ENCODE results near the gene PRKCA.

The PRKCA gene

GRCh38 chr17:66748578-66748977 is 446.2 kb downstream of the PRKCA start:
- Histone ChIP-seq H3K9ac (ENCODE audit: insufficient read length, low read depth) (no peak overlapping the region), H3K4me1 (ENCODE audit: insufficient read depth, insufficient read length) (peaks cover 4% of the 10 kb centered on the region), H3K9me3 (ENCODE audit: insufficient read depth, low read length) (no peaks in the 10 kb centered on the region), H3K27me3 (ENCODE audit: insufficient read depth, insufficient read length) (no peaks in the 10 kb centered on the region), H3K4me3 (ENCODE audit: insufficient read length, low read depth) (no peak overlapping the region), H3K36me3 (ENCODE audit: insufficient read depth, insufficient read length, low read length) (no peaks in the 10 kb centered on the region)
- no peak for TF ChIP-seq ZNF274 (IDR thresholded peaks at IDR 0.05; ENCODE audit: low read depth, low read length)
- TF ChIP-seq SUZ12 (IDR thresholded peaks at IDR 0.05; ENCODE audit: extremely low read depth, insufficient read depth, insufficient read length), result no peak
- no peak for TF ChIP-seq YY1 (IDR thresholded peaks at IDR 0.05; ENCODE audit: insufficient read depth, insufficient read length)
- DNase-seq (ENCODE audit: low read depth, low spot score), result no peak

DNA sequence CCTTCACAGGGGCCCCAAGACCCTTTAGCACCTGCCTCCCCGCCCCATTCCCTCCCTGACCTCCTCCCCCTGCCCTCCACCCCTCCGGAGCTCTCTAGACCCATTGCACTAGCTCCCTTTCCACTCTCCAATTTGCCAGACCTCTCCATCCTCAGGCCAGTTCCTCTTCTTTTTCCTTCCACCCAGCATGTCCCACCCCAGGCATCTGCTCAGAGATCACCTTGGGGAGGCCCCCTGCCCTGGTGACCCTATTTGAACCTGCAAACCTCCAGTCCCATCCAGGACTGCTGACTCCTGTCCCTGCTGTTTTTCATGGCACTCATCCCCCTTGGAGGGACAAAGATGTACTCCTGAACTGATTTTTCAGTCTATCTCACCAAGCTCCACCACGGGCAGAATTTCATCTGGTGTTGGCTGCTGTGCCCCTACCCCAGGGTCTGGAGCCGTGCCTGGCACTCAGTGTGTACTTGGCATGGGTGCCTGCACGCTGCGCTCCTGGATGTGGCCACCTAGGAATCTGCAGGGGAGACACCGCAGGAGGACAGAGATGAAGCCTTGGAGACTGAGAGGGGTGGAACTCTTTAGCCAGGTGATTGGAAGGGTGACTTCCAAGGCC is 446.9 kb downstream of the PRKCA start:
- DNase-seq (ENCODE audit: low read depth, low spot score), result no peak
- no peak overlapping the region for H3K4me3 ChIP-seq (ENCODE audit: insufficient read length, low read depth)
- H3K27me3 ChIP-seq (ENCODE audit: insufficient read depth, insufficient read length), result no peaks in the 10 kb centered on the region
- no peak overlapping the region for H3K9ac ChIP-seq (ENCODE audit: insufficient read length, low read depth)
- H3K36me3 ChIP-seq (ENCODE audit: insufficient read depth, insufficient read length, low read length), result no peaks in the 10 kb centered on the region
- H3K9me3 ChIP-seq (ENCODE audit: insufficient read depth, low read length), result no peaks in the 10 kb centered on the region
- H3K4me1 ChIP-seq (ENCODE audit: insufficient read depth, insufficient read length), result peaks cover 4% of the 10 kb centered on the region
- TF ChIP-seq SUZ12 (IDR thresholded peaks at IDR 0.05; ENCODE audit: extremely low read depth, insufficient read depth, insufficient read length), result no peak
- no peak for TF ChIP-seq ZNF274 (IDR thresholded peaks at IDR 0.05; ENCODE audit: low read depth, low read length)
- TF ChIP-seq YY1 (IDR thresholded peaks at IDR 0.05; ENCODE audit: insufficient read depth, insufficient read length), result no peak

DNA sequence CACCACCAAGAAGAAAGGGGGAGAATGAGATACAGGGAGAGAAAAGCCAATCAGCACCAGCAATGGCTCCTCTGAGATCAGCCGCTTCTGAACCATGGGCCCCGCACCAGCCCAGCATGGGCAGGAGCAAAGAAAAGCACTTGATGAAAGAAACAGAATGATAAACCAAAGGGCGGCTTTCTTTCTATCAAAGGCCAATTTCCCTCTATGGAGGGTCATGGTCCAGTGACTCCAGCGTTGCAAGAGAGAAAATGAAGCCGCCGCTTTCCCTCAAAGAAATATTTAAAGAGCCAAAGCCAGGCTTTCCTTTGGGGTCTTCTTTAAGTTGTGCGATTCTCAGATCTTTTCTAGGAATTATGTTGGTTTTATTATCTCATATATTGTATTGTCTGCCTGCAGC is 447.7 kb downstream of the PRKCA start:
- TF ChIP-seq SUZ12 (IDR thresholded peaks at IDR 0.05; ENCODE audit: extremely low read depth, insufficient read depth, insufficient read length), result no peak
- no peak for TF ChIP-seq ZNF274 (IDR thresholded peaks at IDR 0.05; ENCODE audit: low read depth, low read length)
- TF ChIP-seq YY1 (IDR thresholded peaks at IDR 0.05; ENCODE audit: insufficient read depth, insufficient read length), result no peak
- Histone ChIP-seq H3K9ac (ENCODE audit: insufficient read length, low read depth) (no peak overlapping the region), H3K9me3 (ENCODE audit: insufficient read depth, low read length) (no peaks in the 10 kb centered on the region), H3K4me1 (ENCODE audit: insufficient read depth, insufficient read length) (peaks cover 4% of the 10 kb centered on the region), H3K27me3 (ENCODE audit: insufficient read depth, insufficient read length) (no peaks in the 10 kb centered on the region), H3K4me3 (ENCODE audit: insufficient read length, low read depth) (no peak overlapping the region), H3K36me3 (ENCODE audit: insufficient read depth, insufficient read length, low read length) (no peaks in the 10 kb centered on the region)
- no peak for DNase-seq (ENCODE audit: low read depth, low spot score)

DNA sequence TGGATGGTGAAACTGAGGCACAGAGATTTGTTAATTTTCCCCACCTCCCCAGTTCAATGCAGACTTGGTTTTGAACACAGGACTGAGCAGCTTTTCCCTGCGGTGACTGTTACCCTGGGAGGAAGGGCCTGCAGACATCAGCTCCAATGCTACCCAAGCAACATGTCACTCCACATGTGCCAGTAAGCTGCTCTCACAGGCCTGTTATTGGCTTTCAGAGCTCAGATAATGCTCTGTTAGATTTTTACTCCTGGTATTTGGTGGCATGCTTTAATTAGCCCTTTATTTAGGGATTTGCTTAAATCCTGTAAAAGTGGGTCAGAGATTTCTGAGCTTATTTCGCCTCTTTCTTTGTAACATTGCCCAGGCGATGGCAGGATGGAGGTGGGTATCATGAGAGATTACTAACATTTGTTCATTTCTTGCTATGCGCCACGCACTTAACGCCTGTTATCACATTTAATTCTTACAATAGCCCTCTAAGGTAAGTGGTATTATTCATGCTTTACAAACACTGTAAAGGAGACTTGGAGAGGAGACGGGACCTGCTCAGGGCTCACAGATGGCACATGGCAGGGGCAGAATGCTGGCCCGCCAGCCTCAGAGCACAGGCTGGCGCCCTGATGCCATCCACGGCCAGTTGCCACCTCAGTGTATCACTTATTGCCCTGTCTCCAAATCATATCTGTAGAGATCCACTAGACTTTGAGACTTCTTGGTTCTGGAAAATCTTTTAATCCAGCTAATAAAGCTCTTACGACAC is 448.5 kb downstream of the PRKCA start:
- no peak for DNase-seq (ENCODE audit: low read depth, low spot score)
- H3K27me3 ChIP-seq (ENCODE audit: insufficient read depth, insufficient read length), result no peaks in the 10 kb centered on the region
- H3K4me1 ChIP-seq (ENCODE audit: insufficient read depth, insufficient read length), result peaks cover 4% of the 10 kb centered on the region
- H3K9ac ChIP-seq (ENCODE audit: insufficient read length, low read depth), result no peak overlapping the region
- H3K36me3 ChIP-seq (ENCODE audit: insufficient read depth, insufficient read length, low read length), result no peaks in the 10 kb centered on the region
- H3K4me3 ChIP-seq (ENCODE audit: insufficient read length, low read depth), result no peak overlapping the region
- TF ChIP-seq SUZ12 (IDR thresholded peaks at IDR 0.05; ENCODE audit: extremely low read depth, insufficient read depth, insufficient read length) (no peak), YY1 (IDR thresholded peaks at IDR 0.05; ENCODE audit: insufficient read depth, insufficient read length) (no peak), ZNF274 (IDR thresholded peaks at IDR 0.05; ENCODE audit: low read depth, low read length) (no peak)
- H3K9me3 ChIP-seq (ENCODE audit: insufficient read depth, low read length), result no peaks in the 10 kb centered on the region

DNA sequence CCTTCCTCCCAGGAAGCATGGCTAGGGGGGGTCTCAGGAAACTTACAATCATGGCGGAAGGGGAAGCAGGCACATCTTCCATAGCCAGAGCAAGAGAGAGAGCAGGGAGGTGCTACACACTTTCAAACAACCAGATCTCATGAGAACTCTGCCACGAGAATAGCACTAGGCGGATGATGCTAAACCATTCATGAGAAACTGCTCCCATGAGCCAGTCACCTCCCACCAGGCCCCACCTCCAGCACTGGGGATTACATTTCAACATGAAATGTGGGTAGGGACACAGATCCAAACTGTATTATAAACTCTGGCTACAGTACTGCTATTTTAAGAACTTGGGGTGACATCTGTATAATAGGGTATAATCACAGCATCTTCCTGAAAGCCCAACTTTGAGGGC is 449.4 kb downstream of the PRKCA start:
- TF ChIP-seq SUZ12 (IDR thresholded peaks at IDR 0.05; ENCODE audit: extremely low read depth, insufficient read depth, insufficient read length) (no peak), YY1 (IDR thresholded peaks at IDR 0.05; ENCODE audit: insufficient read depth, insufficient read length) (no peak), ZNF274 (IDR thresholded peaks at IDR 0.05; ENCODE audit: low read depth, low read length) (no peak)
- Histone ChIP-seq H3K9me3 (ENCODE audit: insufficient read depth, low read length) (no peaks in the 10 kb centered on the region), H3K36me3 (ENCODE audit: insufficient read depth, insufficient read length, low read length) (no peaks in the 10 kb centered on the region), H3K27me3 (ENCODE audit: insufficient read depth, insufficient read length) (no peaks in the 10 kb centered on the region), H3K4me1 (ENCODE audit: insufficient read depth, insufficient read length) (peaks cover 4% of the 10 kb centered on the region), H3K4me3 (ENCODE audit: insufficient read length, low read depth) (no peak overlapping the region), H3K9ac (ENCODE audit: insufficient read length, low read depth) (no peak overlapping the region)
- DNase-seq (ENCODE audit: low read depth, low spot score), result no peak

- H3K27me3 ChIP-seq (ENCODE audit: insufficient read depth, insufficient read length), result no peaks in the 10 kb centered on the region
- H3K36me3 ChIP-seq (ENCODE audit: insufficient read depth, insufficient read length, low read length), result no peaks in the 10 kb centered on the region
- H3K9me3 ChIP-seq (ENCODE audit: insufficient read depth, low read length), result no peaks in the 10 kb centered on the region
- H3K4me3 ChIP-seq (ENCODE audit: insufficient read length, low read depth), result no peak overlapping the region
- peaks cover 4% of the 10 kb centered on the region for H3K4me1 ChIP-seq (ENCODE audit: insufficient read depth, insufficient read length)
- no peak for DNase-seq (ENCODE audit: low read depth, low spot score)
- TF ChIP-seq ZNF274 (IDR thresholded peaks at IDR 0.05; ENCODE audit: low read depth, low read length) (no peak), SUZ12 (IDR thresholded peaks at IDR 0.05; ENCODE audit: extremely low read depth, insufficient read depth, insufficient read length) (no peak), YY1 (IDR thresholded peaks at IDR 0.05; ENCODE audit: insufficient read depth, insufficient read length) (no peak)
- H3K9ac ChIP-seq (ENCODE audit: insufficient read length, low read depth), result no peak overlapping the region
Measured at GRCh38 chr17:66752411-66752810, 450.0 kb downstream of the PRKCA start.

- H3K9me3 ChIP-seq (ENCODE audit: insufficient read depth, low read length), result no peaks in the 10 kb centered on the region
- no peak for TF ChIP-seq SUZ12 (IDR thresholded peaks at IDR 0.05; ENCODE audit: extremely low read depth, insufficient read depth, insufficient read length)
- TF ChIP-seq YY1 (IDR thresholded peaks at IDR 0.05; ENCODE audit: insufficient read depth, insufficient read length), result no peak
- TF ChIP-seq ZNF274 (IDR thresholded peaks at IDR 0.05; ENCODE audit: low read depth, low read length), result no peak
- H3K9ac ChIP-seq (ENCODE audit: insufficient read length, low read depth), result no peak overlapping the region
- no peak for DNase-seq (ENCODE audit: low read depth, low spot score)
- no peaks in the 10 kb centered on the region for H3K36me3 ChIP-seq (ENCODE audit: insufficient read depth, insufficient read length, low read length)
- no peaks in the 10 kb centered on the region for H3K4me1 ChIP-seq (ENCODE audit: insufficient read depth, insufficient read length)
- no peaks in the 10 kb centered on the region for H3K27me3 ChIP-seq (ENCODE audit: insufficient read depth, insufficient read length)
- H3K4me3 ChIP-seq (ENCODE audit: insufficient read length, low read depth), result no peak overlapping the region
Measured at GRCh38 chr17:66753126-66753920, 450.9 kb downstream of the PRKCA start.

Measured in NT2/D1 (cell line).